ENCODE data around the gene CFAP100.

The CFAP100 gene

DNA sequence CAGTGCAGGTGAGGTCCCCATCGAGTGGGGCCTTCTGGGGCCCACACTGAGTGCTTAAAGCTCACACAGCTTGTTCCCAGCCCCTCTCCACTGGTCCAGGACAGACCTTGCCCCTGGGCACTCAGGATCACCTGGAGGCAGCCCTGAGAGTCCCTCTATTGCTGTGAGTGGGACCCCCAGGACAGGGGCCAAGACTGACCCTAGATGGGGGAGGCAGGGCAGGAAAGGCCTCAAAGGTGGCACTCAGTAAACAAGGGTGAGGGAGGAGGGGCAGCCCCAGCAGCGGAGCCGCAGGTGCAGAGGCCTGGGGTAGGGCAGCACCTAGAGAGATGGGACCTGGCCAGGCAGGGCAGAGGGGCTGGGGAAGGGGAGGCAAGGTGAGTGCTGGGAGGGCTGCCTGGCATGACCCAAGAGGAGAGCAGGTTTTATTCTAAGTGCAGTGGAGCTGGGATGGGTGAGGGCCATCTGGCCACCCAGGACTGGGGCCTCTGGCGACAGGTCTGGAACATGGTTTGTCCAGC lies 27.9 kb downstream of the CFAP100 start:
- DNase-seq (ENCODE audit: low read depth) = no peak

DNA sequence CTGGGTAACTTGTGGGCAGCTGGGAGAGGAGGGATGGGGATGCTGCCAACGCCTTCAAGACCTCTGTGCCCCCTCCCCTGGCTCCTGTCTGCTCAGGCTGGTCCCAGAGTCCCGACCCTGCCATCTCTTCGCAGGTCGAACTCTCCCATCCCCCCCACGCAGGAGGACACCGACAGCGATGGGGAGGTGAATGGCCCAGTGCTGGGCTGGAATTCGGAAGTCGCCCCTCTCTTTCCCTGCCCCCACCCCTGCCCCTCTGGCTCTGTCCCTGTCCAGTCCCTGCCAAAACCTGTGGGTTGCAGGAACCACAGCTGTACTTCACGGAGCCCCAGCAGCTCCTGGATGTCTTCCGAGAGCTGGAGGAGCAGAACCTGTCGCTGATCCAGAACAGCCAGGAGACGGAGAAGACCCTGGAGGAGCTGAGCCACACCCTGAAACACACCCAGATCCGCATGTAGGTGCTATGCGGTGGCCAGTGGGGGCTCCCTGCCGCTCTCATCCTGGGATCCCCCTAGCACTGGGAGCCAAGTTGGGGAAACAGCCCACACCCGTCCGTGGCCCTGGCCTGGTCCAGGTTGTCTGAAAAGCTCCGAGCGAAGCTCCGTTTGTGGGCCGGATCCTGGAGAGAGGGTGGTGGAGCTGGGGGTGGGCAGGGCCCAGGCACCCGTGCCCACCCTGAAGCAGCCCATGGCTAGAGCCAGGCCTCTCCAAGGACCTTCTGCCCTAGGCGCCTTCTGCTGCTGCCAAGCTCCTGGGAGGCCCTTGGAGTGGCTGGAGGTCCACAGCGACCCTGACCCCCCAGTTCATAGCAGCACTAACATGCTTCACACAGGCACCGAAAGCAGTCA lies 28.7 kb downstream of the CFAP100 start:
- no peak for DNase-seq (ENCODE audit: low read depth)

DNA sequence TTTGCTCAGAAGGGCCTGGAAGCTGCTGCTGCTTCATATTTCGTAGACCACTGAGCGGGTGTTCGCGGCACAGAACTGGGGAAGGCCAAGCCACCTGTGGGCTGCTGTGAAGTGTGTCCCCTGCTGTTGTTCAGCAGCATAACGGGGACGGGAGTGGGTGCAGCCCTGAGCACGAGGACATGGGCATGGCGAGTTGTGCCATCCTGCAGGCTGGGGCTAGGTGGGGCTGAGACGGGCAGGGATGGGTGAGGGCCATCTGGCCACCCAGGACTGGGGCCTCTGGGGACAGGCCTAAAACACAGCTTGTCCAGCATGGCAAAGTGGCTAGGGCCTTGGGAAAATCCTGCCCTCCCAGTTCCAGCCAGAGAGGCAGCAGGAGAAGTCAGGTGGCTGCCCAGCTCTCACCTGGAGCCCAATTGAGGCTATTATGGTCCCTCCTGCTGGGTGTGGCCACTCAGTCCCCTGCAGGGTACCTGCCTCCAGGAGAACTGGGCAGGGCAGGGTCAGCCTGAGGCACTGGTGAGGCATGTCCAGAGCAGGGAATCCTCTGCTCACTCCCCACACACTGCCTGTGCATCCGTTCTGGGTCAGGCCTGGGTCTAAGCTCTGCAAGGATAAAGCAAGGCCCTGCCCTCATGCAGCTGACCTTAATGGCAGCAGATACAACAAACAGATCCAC lies 29.5 kb downstream of the CFAP100 start:
- DNase-seq (ENCODE audit: low read depth) = no peak

DNA sequence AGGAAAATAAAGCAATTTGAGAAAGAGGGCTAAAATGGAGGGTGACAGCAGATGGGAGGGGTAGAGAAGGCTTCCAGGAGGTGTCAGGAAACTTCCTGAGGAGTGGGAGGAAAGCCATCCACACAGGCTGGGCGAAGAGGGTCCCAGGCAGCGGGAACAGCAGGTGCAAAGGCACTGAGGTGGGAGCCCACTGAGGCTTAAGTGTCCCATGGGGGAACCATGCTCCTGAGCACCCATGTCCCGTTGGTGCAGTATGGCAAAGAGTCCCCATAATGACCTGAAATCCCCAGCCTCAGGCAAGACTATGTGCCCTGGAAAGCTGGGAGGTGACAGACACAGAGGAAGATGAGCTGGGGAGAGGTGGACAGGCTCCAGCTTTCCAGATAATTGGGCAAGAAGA lies 30.0 kb downstream of the CFAP100 start:
- DNase-seq (ENCODE audit: low read depth) = no peak

DNA sequence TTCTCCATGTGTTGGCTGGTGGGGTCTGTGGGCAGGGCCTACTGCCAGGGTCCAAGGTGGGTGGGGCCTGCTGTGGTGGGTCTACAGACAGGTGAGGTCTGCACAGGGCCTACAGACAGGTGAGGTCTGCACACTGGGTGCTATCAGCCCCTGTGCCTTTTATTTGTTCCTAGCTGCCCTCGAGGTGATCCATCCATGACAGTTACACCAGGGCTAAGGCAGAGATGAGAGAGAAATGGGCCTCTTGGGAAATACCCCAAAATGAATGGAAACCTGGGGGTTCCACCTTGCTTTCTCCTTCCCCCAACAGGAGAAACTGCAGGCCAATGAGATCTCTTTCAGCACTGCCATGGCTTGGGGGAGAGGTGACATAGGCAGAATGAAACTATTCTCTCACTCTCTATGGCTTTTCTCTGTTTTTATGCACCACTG lies 36.4 kb downstream of the CFAP100 start:
- DNase-seq (ENCODE audit: low read depth) = no peak

DNA sequence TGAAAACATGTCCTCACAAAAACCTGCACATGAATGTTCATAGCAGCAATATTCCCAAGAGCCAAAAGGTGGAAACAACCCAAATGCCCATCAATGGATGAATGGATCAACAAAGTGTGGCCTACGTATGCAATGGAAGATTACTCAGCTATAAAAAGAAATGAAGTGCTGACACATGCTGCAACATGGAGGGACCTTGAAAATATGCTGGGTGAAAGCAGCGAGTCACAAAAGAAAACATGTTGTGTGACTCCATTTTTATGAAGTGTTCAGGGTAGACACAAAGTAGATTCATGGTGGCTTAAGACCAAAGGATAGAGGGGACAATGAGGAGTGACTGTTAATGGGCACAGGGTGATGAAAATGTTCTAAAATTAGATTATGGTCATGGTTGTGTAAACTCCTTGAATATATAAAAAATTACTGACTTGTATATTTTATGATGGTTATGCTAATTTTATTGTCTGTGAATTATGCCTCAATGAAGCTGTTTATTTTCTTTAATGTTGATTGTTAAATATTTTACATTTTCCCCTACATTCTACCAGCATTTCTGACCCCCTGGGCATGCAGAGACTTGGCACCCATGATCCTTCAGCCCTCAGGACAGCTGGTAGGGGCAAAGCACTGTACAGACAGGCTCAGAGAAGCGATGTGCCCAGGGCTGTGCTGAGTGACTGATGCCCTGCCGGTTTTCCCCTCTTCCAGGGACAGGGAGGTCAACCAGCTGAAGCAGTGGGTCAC lies 37.8 kb downstream of the CFAP100 start:
- DNase-seq (ENCODE audit: low read depth) = no peak

DNA sequence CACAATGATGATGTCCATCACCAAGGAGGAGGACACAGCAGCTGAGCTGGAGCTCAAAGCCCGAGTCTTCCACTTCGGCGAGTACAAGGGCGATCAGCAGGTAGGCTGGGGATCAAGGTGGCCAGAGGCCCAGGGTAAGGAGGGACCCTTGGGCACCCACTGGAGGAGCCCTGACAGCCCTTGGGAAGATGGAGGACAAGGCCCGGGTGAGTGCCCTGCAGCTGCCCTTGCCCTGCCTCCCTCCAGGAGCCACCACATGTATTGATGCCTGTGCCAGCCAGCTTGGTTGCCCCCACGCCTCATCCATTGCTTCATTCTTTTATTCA lies 38.4 kb downstream of the CFAP100 start:
- DNase-seq (ENCODE audit: low read depth) = no peak

DNA sequence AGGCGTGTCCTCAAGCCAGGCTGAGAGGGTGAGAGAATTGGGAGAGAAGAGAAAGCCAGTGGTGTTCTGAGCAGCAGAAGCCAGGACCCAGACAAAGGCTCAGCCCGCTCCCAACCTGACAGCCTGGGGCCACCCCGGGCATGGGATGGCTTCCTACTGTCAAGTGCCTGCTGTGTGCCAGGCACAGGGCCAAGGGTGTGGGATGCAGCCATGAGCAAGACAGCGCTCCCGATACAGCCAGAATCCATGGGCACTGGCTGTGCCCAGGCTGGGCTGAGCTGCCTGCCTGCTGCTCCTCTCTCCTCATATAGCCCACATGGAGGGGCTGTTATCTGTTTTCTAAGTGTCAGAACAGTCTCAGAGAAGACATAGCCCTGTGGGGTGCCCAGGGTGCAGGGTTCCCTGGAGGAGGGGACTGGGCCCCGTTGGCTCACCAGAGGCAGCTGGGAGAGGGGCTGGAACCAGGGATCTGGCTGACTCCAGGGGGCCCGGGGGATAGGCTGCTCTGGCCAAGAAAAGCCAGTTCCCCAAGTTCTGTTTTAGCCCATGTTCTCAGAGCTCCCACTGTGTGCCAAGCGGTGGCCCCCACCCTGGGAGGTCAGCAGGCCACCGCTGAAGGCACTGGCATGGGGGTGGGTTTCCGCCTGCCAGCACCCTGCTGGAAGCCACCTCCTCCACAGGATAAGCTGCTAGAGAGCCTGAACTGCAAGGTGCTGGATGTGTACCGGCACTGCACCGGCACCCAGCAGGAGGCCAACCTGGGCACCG lies 39.0 kb downstream of the CFAP100 start:
- DNase-seq (ENCODE audit: low read depth) = no peak

DNA sequence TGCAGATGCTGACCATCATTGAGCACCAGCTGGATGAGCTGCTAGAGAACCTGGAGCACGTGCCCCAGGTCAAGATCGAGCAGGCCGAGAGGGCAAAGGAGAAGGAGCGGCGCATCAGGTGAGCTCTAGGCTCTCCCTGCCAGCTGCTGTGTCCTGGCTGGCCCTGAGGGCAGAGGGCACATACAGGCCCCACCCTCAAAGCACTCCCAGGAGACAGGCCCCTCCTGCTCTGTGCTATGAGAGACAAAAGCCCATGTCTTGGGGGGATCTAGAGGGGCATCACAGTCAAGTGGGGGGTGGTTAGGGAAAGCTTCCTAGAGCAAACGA lies 39.5 kb downstream of the CFAP100 start:
- DNase-seq (ENCODE audit: low read depth) = no peak

DNA sequence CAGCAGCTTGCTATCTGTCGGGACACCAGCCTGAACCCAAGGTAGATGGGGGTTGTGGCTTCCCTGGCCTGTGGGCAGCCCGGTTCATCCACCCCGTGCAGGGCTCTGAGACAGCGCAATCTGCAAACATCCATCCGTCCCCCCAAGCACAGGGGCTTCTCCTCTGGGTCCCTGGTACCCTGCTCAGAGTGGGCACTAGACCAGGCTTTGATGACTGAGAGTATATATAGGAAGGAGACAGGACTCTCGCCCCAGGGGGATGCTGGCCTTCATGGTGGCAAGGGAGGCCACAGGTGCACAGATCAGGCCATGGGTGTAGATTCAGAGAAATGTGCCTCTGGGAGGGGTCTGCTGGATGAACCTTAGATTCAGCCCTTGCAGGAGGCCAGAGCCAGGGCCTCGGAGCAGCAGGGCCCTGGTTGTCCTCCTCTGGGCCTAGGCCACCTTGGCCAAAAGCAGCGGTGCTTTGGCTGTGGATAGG lies 40.3 kb downstream of the CFAP100 start:
- DNase-seq (ENCODE audit: low read depth) = no peak

DNA sequence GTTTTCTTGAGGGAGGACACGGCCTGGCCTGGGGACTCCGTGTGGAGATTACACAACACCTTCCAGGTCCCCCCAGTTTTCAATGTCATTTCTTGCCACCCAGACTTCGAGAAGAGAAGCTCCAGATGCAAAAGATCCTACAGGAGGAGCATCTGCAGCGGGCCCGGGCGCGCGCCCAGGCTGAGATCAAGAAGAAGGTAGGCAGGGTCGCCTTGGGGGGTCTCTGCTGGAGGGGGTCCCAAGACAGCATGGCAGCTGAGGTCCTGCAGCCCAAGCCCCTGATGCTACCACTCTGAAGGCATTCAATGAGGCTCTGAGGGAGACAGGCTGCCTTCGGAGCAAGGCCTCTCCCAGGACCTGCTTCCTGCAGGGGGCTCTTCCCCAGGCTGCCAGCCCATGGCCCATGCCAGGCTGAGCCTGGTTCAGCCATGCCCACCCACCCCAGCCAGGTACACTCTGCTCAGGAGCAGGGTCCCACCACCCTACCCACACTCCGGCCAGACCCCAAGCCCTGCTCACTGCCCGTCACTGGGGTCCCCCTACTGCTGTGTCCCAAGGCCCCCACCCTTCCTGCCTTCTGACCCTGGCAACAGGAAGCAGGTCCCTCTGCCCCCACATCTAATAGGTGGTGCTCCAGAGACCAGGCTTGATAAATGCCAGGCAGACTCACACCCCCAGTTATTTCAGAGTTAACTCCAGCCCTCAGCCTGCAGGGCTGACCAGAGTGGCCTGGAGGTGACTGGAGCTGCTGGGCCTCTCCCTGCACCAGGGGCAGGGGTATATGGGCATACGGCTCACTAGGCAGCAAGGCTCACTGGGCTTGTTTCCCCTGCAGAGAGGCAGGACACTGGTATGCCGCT lies 41.0 kb downstream of the CFAP100 start:
- DNase-seq (ENCODE audit: low read depth) = no peak

DNA sequence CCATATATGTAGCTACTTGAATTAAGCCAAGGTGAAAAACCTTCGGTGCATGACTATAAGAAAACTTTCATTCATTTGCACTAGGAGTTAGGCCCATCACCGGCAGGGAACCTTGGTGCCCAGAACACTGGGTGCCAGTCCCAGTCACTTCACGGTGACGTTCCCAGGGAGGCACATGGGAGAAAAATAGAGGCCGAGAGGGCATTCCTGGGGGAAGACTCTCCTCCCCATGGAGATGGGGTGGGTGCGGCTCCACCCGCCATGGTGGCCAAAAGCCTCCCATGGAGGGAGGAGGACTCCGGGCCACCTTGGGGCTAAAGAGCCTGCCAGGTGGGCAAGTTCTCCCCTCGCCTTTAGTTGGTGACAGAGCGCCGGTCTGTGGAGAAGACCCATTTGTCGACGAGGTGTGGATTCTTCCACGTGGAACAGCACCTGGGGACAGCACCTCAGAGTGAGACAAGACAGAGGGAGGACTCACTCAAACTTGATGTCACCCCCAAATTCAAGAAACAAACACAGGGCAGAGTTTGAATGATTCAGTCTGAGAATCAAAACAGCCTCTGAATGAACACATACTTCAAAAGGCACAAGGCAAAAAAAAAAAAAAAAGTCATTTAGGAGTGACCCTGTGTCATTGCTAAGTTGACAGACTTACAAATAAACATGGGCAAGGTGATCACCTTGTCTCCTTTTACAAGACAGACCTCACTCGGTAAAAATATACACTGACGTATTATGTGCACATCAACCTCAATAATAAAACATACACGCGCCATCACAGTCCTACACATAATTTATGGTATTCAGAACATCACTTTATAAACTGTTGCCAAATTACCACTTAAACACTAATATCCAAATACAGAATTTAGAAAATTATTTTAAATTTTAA lies 42.4 kb downstream of the CFAP100 start:
- DNase-seq (ENCODE audit: low read depth) = no peak

DNA sequence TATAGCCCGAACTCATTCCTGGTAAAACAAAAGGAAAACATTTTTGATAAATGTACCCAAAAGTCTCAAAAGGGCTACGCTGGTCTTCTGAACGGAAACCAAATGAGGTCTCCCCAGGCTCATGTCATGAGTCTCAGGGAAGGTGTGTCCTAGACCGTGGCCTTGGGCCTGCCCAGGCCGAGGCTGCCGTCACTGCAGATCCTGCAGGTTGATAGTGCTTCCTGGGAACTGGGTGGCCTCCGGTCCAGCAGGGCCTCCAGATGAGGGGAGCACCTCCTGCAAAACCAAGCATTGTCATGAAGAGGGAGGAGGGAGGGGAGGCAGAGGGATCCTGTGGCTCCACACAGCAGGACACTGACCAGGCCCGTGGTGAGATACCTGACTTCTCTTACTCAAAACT lies 43.5 kb downstream of the CFAP100 start:
- no peak for DNase-seq (ENCODE audit: low read depth)

DNA sequence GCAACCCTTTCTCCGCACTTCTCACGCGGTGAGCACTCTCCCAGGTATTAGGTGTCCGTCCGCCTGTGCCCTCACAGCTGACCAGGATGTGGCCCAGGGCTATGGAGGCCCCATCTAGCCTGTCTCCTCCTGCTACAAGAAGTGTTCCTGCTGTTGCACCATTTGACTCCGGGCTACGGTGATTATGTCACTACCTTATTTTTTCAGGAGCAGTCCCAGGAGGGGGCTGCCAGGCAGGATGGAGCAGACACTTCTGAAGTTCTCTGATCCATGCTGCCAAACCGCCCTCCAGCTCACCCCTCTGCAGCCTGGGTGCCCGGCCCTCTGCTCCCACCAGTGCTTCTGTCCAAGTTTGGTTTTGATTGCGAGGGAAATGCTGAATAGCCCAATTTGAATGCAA lies 44.0 kb downstream of the CFAP100 start:
- DNase-seq (ENCODE audit: low read depth) = no peak

DNA sequence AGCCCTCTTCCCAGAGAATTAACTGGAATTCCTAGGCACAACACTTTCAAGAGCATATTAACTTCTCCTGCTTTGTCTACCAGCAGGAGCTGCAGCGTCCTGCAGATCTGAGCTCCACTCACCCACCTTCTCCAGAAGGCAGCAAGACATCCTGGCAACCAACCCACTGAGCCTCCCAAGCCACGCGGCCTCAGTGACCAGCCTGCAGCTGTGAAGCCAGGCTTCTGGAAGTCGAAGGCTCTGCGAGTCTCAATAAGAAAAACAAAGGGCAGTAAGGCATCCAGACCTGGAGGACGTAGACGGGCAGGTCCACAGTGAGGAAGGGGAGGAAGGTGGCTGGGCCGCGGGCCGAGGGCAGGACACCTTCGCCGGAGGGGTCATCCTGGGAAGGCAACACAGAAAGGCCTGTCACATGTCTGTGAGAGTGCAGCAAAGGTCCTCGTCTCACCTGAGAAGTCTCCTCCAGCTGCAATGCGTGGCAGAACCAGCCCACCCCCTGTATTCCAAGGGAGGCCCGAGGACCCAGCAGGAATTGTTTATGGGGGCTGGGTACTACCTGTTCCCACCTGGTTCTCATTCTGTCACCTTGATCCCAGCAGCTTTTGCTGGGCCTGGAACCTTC lies 44.7 kb downstream of the CFAP100 start:
- no peak for DNase-seq (ENCODE audit: low read depth)

DNA sequence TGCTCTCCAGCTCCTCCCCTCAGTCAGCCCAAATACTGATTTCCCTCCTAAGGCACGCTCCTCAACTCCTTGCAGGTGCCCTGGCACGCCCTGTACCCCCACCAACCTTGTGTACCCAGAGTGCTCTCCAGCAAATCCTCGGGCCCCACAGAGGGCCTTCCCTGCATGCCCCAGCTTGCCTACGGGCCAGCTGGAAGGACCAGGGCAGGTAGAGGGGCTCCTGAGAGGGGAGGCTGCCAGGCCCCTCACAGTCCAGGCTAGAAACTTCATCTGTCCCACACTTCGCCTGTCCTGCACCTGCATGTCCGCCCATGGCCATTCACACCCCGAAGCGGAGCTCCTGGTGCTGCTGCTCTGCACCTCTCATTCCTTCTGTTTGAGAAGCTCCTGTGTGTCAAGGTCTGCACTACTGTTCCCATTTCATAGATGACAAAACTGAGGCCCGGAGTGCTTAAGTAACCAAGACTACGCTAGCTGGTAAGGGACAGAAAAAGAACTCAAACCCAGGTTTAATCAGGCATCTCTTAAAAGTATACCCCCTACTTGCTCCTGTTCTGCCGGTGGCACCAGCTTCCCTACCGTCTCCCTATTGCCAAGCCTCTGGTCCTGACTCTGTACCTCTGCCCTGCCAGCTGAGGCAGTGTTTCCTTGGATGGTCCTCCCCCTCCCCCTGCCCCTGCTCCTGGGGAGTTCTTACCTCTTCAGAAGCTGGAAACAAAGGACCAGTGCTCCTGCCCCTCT lies 45.4 kb downstream of the CFAP100 start:
- DNase-seq (ENCODE audit: low read depth) = no peak

DNA sequence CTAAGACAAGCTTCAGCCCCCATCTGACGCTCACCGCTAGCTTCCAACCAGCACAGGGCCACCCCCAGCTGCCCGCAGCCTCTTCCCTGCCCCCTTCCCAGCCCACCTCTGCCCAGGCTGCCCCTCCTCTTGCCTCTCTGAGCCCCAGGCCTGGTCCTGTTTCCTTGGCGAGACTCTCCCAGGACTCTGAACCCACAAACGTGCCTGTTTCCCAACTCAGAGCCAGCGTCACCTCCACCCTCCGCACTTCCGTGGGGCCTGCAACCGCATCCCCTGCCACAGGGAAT lies 45.9 kb downstream of the CFAP100 start:
- no peak for DNase-seq (ENCODE audit: low read depth)

DNA sequence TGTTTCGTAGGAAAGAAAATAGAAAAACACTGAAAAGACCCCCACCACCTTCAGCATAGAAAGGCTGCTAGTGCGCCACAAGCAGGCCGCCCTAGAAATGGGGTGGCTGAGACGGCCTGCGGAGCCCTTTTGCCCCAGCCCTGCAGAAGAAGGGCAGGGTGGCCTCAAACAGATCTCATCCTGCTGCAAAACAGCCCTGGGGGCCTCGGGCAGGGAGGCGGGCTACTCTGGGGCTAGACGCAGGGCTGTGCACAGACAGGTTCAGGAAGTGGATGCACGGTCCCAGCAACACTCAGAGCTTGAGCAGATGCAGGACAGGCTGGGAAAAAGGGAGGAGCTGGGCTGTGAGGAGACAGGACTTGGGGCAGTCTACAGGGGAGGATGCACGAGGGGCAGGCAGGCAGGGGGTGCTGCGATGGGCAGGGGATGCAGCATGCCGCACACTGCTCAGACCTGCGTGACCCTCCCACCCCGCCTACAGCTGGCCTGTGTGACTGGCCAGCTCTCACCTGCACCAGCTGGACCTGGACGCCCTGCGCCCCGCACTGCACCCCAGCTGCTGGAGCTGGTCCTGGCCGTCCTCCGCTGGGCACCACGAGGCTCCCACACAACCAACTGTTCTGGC lies 46.7 kb downstream of the CFAP100 start:
- DNase-seq (ENCODE audit: low read depth) = no peak

All from HS-27A (cell line).